Right lobe of liver (tissue), 6 donors: ENCODE measurements around the gene RNF11. TPM values are rescaled to one million over a fixed set of nuclear protein-coding genes. Genes with fewer than 3 reads are reported as not detected.
A peak's percentile ranks its signal among the peaks of the same experiment; 100 is the strongest.

Source experiments
- ATAC-seq, 4 donors: fragments of 200-7000 bp; cut with Tn5 transposase; one replicate each; pipeline ENCODE4 v1.9.1; 2020; ENCODE audit warnings: mild to moderate bottlenecking in 4 of 4, moderate library complexity in 4 of 4
- DNase-seq, 3 donors: peaks; one replicate each; pipeline ENCODE4 v3.0.0-alpha.2; 2020
- H3K27ac ChIP-seq, 3 donors: fragments of 200-600 bp; one replicate each; pipeline ENCODE4 v1.8.0; 2022
- H3K27me3 ChIP-seq, 2 donors: fragments of 200-600 bp; one replicate each; pipeline ENCODE4 v1.8.0; 2022
- H3K36me3 ChIP-seq, 4 donors: fragments of 200-600 bp; sonication (generic) in 1 of 4; one replicate each; pipeline versions ENCODE4 v1.5.1 to v1.8.0; 2017 to 2022; ENCODE audit warnings: control low read depth in 1 of 4
- H3K4me1 ChIP-seq, 4 donors: fragments of 200-600 bp; sonication (generic) in 1 of 4; one replicate each; pipeline versions ENCODE4 v1.5.1 to v1.8.0; 2017 to 2022; ENCODE audit warnings: control low read depth in 1 of 4
- H3K4me3 ChIP-seq, 3 donors: fragments of 200-600 bp; one replicate each; pipeline ENCODE4 v1.8.0; 2022
- H3K9me3 ChIP-seq, 4 donors: fragments of 200-600 bp; sonication (generic) in 1 of 4; one replicate each; pipeline versions ENCODE4 v1.5.1 to v1.8.0; 2017 to 2022; ENCODE audit warnings: control low read depth in 1 of 4
- POLR2A ChIP-seq: fragments of 450-650 bp; IDR thresholded peaks from one replicate; pipeline ENCODE4 v1.6.1; 2017; ENCODE audit warnings: antibody characterized with exemption, mild to moderate bottlenecking
- WGBS: methylation state at CpG from one replicate; pipeline ENCODE4 v1.1.6; 2018; ENCODE audit warnings: low coverage, low lambda C conversion rate; ENCODE audit not compliant: insufficient coverage; ENCODE audit errors: missing lambda C conversion rate; 5-methylcytosine and 5-hydroxymethylcytosine counted together
- intact Hi-C, 2 donors: fragments of 100-400 bp; cut with DNase I; formaldehyde crosslinking; loops; one replicate each; pipeline versions ENCODE4 v1.11.2 to v1.14.1; 2022
- total RNA-seq, 6 experiments: library from RNA; depleted of rRNA in 2 of 6; stranded (reverse); fragments of >200 nt in 2 of 6; fragmentation: NEBNext Ultra II Directional in 3 of 6; extraction: Animal tissue kit (Norgen Biotek cat#: 25700) in 3 of 6; gene quantifications; one replicate each; pipeline versions ENCODE4 v1.1.0 to v1.2.4, GENCODE V29; 2016 to 2023
- TF ChIP-seq, protein P1 (sequence below), 4 donors: fragments of 200-600 bp in 3 of 4; fragments of 450-650 bp in 1 of 4; IDR thresholded peaks; one replicate each; pipeline versions ENCODE4 v1.5.1 to v1.8.0; 2016 to 2022; ENCODE audit warnings: antibody characterized with exemption in 4 of 4, mild to moderate bottlenecking in 2 of 4
- donor health status: DM: no; HTN: yes; CAD: no.
- donor health status: DM: no; HTN: no; CAD: no.
- donor health status: DM: no; HTN: no; CAD: no.
- donor health status: DM: no; HTN: yes; CAD: no.
- donor health status: DM: no; HTN: yes; CAD: no.

The RNF11 gene
- total RNA-seq, 6 experiments from 2014 or later, result 35.1 to 60.1 (median 50.0) TPM

DNA sequence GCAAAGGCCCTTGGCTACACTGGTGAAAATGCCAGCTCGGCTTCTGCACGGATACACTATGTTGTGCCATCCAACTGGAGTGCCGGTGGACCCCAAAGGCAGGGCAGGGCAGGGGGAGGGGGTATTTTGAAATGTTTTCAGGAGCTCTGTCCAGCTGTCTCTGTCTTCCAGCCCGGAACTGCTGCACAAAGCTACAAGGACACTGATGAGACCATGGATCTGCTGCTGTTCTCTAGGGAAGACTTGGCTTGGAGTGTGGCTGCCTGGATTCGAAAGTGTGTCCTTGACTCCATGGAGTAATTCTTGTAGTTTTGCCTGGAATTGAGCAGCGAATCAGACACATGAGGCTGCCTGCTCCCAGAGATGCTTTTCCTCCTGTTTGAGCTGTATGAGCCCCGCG lies 51.9 kb downstream of the RNF11 start:
- DNase-seq (no peak), ATAC-seq (peak in 2 of 4 donors; percentile 22 to 26)
- Histone ChIP-seq H3K4me3 (no peak overlapping the region), H3K27ac (peak overlapping the region in 1 of 3 donors; percentile 42), H3K9me3 (no peaks in the 10 kb centered on the region), H3K36me3 (no peaks in the 10 kb centered on the region), H3K27me3 (no peaks in the 10 kb centered on the region), H3K4me1 (peaks cover 0 to 31% (median 0%) of the 10 kb centered on the region in 4 donors)
- intact Hi-C loops, result no loop called here
- WGBS, result 64% methylated on average over 2 of the region's 8 CpGs
- TF ChIP-seq, protein P1, sequence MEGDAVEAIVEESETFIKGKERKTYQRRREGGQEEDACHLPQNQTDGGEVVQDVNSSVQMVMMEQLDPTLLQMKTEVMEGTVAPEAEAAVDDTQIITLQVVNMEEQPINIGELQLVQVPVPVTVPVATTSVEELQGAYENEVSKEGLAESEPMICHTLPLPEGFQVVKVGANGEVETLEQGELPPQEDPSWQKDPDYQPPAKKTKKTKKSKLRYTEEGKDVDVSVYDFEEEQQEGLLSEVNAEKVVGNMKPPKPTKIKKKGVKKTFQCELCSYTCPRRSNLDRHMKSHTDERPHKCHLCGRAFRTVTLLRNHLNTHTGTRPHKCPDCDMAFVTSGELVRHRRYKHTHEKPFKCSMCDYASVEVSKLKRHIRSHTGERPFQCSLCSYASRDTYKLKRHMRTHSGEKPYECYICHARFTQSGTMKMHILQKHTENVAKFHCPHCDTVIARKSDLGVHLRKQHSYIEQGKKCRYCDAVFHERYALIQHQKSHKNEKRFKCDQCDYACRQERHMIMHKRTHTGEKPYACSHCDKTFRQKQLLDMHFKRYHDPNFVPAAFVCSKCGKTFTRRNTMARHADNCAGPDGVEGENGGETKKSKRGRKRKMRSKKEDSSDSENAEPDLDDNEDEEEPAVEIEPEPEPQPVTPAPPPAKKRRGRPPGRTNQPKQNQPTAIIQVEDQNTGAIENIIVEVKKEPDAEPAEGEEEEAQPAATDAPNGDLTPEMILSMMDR (IDR thresholded peaks at IDR 0.05), result no peak
- TF ChIP-seq POLR2A, result no peak

DNA sequence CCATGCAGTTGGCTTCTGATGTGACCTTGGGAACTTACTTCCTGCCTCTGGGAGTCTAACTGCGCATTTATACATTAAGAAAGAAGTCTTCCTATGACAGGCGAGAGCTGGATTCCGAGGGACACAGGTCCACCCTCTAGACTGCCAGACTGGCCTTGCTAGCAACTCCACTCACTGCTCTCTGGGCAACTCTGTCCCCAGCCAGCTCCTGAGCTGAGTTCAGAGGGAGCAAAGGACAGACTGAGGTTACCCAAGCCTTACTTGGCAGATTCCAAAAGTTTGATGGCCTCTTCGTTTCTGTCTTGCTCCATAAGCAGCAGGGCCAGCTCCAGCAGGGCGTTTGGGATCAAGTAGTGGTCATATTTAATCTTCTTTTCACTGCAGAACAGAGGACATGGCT lies 52.5 kb downstream of the RNF11 start:
- H3K9me3 ChIP-seq, result no peaks in the 10 kb centered on the region
- no peak for TF ChIP-seq POLR2A
- TF ChIP-seq, protein P1 (IDR thresholded peaks at IDR 0.05), result no peak
- peak overlapping the region in 1 of 3 donors; percentile 42 for H3K27ac ChIP-seq
- intact Hi-C loops, result no loop called here
- H3K4me3 ChIP-seq, result no peak overlapping the region
- H3K36me3 ChIP-seq, result no peaks in the 10 kb centered on the region
- peak; percentile 37 to 82 (median 80) for DNase-seq
- H3K27me3 ChIP-seq, result no peaks in the 10 kb centered on the region
- 57% methylated on average over 5 of the region's 5 CpGs for WGBS
- ATAC-seq, result peak; percentile 81 to 95 (median 92)
- peaks cover 0 to 31% (median 0%) of the 10 kb centered on the region in 4 donors for H3K4me1 ChIP-seq

DNA sequence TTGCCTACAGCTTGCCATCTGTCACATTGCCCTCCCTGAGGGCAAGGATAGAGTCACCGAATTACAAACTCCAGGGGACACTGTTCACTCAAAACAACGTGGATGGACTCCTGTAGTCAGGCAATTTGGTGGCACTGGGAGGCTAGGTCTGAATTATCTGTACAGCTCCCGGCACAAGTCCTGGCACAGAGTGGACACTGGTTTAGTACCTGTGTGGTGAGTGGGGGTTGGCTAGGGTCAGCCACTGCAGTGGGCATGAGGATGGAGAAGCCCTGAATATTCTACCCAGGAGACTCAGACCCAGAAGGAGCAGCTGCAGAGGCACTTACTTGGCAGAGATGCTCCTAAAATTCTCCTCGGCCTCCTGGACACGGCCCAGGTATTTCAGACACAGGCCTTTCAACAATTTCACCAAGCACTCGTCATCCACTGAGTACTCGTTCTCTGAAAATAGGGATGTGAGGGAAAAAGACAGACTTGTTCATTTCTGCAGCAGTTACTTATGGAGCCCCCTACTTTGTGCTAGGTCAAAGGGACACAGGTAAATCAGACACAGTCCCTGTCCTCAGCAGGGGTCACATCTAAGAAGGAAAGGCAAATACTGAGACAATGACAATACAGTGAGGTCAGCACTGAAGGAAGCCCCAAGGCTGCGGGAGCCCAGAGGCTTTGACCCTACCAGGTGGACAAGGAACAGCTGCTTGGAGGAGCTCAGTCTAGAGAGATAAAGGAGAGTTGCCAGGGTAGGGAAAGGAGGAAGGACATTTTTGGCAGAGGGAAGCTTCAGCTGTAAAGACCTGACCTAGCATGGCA lies 53.8 kb downstream of the RNF11 start:
- DNase-seq, result no peak

DNA sequence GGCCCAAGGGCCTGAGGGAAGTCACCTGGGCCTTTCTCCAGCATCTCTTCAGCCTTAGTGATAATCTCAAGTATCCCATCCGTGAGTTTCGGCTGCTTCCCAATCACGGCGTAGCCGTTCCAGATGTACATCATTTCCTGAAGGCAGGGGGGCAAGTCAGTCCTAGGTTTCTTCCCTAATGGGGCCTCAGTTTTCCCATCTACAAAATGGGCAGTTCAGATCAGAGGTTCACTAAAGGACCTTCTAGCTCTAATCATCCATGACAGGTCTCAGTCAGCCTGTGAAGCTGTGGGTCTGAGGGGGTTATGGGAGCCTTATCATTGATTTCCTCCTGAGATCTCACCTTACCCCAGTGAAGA lies 54.4 kb downstream of the RNF11 start:
- Histone ChIP-seq H3K4me1 (peaks cover 0 to 28% (median 0%) of the 10 kb centered on the region in 4 donors), H3K27ac (no peak overlapping the region), H3K9me3 (no peaks in the 10 kb centered on the region), H3K27me3 (no peaks in the 10 kb centered on the region), H3K4me3 (no peak overlapping the region), H3K36me3 (no peaks in the 10 kb centered on the region)
- ATAC-seq (no peak), DNase-seq (no peak)
- intact Hi-C loops, result loop anchor here in 1 of 2 donors (10.0 kb wide), 1 partner anchor 96 kb away; no protein-coding TSS in a partner anchor
- TF ChIP-seq, protein P1 (IDR thresholded peaks at IDR 0.05), result no peak
- TF ChIP-seq POLR2A, result no peak
- no CpG with 5 or more reads among the region's 5 CpGs for WGBS

More for the DNA sequence above, 53.8 kb downstream of the RNF11 start:
- 78% methylated on average over 4 of the region's 8 CpGs for WGBS
- no peaks in the 10 kb centered on the region for H3K36me3 ChIP-seq
- no peaks in the 10 kb centered on the region for H3K27me3 ChIP-seq
- ATAC-seq, result no peak
- no peaks in the 10 kb centered on the region for H3K9me3 ChIP-seq
- no peak overlapping the region for H3K27ac ChIP-seq
- H3K4me1 ChIP-seq, result peaks cover 0 to 28% (median 0%) of the 10 kb centered on the region in 4 donors
- H3K4me3 ChIP-seq, result no peak overlapping the region
- no peak for TF ChIP-seq POLR2A
- TF ChIP-seq, protein P1 (IDR thresholded peaks at IDR 0.05), result no peak
- intact Hi-C loops, result loop anchor here in 1 of 2 donors (10.0 kb wide), 1 partner anchor 95 kb away; no protein-coding TSS in a partner anchor
